ENCODE data around the gene PPIL3. TPM values are rescaled to one million over a fixed set of nuclear protein-coding genes. Genes with fewer than 3 reads are reported as not detected.

Gene PPIL3
- total and polyA plus RNA-seq, 2 donors (not counting 3 experiments of a cell fraction or from before 2014, with no cell fraction given), result 25.0 to 27.1 TPM

DNA sequence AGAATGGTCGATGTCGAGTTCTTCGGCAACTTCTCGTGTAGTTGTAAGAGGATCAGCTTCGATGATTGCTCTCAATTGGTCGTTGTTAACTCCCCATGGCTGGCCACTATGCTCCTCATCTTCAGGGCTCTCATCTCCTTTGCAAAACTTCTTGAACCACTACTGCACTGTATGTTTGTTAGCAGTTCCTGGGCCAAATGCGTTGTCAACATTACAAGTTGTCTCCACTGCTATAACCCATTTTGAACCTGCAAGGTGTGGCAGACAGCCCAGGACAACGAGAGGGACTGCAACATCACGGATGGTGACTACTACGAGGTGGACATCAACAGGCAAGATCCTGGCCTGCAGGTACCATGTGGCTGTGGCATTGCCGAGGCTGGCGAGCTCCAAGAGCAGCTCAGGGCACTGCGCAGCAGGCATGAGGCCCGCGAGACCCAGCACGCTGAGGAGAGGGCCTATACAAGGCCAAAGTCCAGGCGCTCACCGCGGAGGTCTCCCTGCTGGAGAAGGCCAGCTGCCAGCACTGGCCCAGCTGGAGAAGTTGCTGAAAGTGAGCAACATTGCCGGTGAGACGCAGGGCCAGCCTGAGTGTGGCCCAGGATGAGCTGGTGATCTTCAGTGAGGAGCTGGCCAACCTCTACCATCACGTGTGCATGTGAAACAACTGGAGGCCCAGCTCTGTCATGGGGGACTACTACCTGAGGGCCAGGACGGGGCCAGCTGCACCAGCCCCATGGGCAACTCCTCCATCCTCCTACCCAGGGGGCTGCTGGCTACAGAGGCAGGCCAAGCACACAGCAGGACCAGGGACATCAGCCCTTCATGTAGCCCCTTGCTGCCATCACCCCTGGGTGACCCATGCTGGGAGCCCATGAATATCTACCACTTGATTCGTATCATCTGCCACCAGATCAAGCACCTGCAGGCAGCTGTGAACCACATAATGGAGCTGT lies 44.6 kb downstream of the PPIL3 start:
- H3K4me2 ChIP-seq (ENCODE audit: insufficient read depth, low read length), result no peak overlapping the region
- CTCF ChIA-PET, result interaction anchor here (1.4 to 2.9 kb wide), 2 partner anchors 17 to 20 kb away, joined by 3 to 10 read pairs; no protein-coding TSS in a partner anchor
- no peaks in the 10 kb centered on the region for H3K79me2 ChIP-seq (ENCODE audit: control insufficient read depth, insufficient read depth, low read length)
- H3K27ac ChIP-seq (ENCODE audit: insufficient read depth, low read depth, low read length), result no peak overlapping the region
- H3K9me1 ChIP-seq (replicated peaks; ENCODE audit: control insufficient read depth, extremely low read depth, insufficient read depth, low read length), result no peaks in the 10 kb centered on the region
- dilution Hi-C loops (cut with MboI; ENCODE audit: extremely low pct_ligation_motif_present, low sequenced_read_pairs) (no loop called here), intact Hi-C loops (cut with micrococcal nuclease) (no loop called here)
- BruUV-seq (replicated peaks), result no TSS peak
- H3K9me3 ChIP-seq (replicated peaks; ENCODE audit: control insufficient read depth, insufficient read depth, low read length), result no peaks in the 10 kb centered on the region
- H3K9ac ChIP-seq (replicated peaks; ENCODE audit: extremely low read depth, insufficient read depth, low read length), result no peak overlapping the region
- no peak for FAIRE-seq
- POLR2A ChIA-PET, result no interaction called here
- no peaks in the 10 kb centered on the region for H3K4me1 ChIP-seq (ENCODE audit: control insufficient read depth, extremely low read depth, insufficient read depth, low read length)
- no peak for TF ChIP-seq FOS (IDR thresholded peaks at IDR 0.05; ENCODE audit: borderline replicate concordance, insufficient read depth, low read length)
- TF ChIP-seq CTCF (IDR thresholded peaks at IDR 0.05; ENCODE audit: extremely low read depth in 1 of 2, insufficient read depth in 1 of 2, low read depth in 1 of 2, low read length in 2 of 2), result no peak
- no peak for TF ChIP-seq POLR2AphosphoS5 (IDR thresholded peaks at IDR 0.05; ENCODE audit: insufficient read depth, low read depth, low read length)
- no peak for TF ChIP-seq POLR2A (IDR thresholded peaks at IDR 0.05; ENCODE audit: low read depth, low read length)
- no peak for TF ChIP-seq MAX (IDR thresholded peaks at IDR 0.05; ENCODE audit: insufficient read depth, insufficient read length)
- no peak for TF ChIP-seq EZH2 (IDR thresholded peaks at IDR 0.05; ENCODE audit: borderline replicate concordance, low read depth, low read length, severe bottlenecking)
- TF ChIP-seq JUN (IDR thresholded peaks at IDR 0.05; ENCODE audit: borderline replicate concordance, insufficient read depth, insufficient read length, low read depth), result no peak
- no peak for TF ChIP-seq GATA2 (IDR thresholded peaks at IDR 0.05; ENCODE audit: insufficient read depth, insufficient read length, low read depth, low read length)
- no peak for DNase-seq (ENCODE audit: low read depth, low spot score)
- no peaks in the 10 kb centered on the region for H4K20me1 ChIP-seq (replicated peaks; ENCODE audit: control insufficient read depth, extremely low read depth, insufficient read depth, low read length)
- no peak overlapping the region for H2AFZ ChIP-seq (ENCODE audit: low read depth, low read length)
- H3K27me3 ChIP-seq (ENCODE audit: control insufficient read depth in 2 of 2, insufficient read depth in 2 of 2, low read length in 2 of 2), result no peaks in the 10 kb centered on the region
- no peak overlapping the region for H3K4me3 ChIP-seq (replicated peaks in 1 of 3; ENCODE audit: insufficient read depth in 1 of 3, low read depth in 1 of 3, low read length in 3 of 3)
- H3K36me3 ChIP-seq (ENCODE audit: control insufficient read depth in 2 of 2, extremely low read depth in 1 of 2, insufficient read depth in 2 of 2, low read length in 2 of 2), result no peaks in the 10 kb centered on the region
